ENCODE results near the gene SP2. TPM values are rescaled to one million over a fixed set of nuclear protein-coding genes. Genes with fewer than 3 reads are reported as not detected.

The SP2 gene
- total and polyA plus RNA-seq, 2 of the 8 experiments (the other 6 are each of a cell fraction or from before 2014, with no cell fraction given), result 5.6 to 13.8 TPM

GRCh38 chr17:47915776-47916398, 19.9 kb downstream of the SP2 start (continued):
- no peak for TF ChIP-seq JUND (IDR thresholded peaks at IDR 0.05; ENCODE audit: low read length)
